SIG-M5 (cell line): Measurements from ENCODE around the gene ERLIN1.

ENCODE experiments used
- DNase-seq: peaks from one replicate; lab custom pipeline; 2025; lab: John Stamatoyannopoulos, UW

Gene ERLIN1

GRCh38 chr10:100185364-100186252 is at the start of gene ERLIN1:
ERLIN1 (minus strand) TSS chr10:100186029; CDS start chr10:100185626, 403 bp downstream.
- peak; percentile 44 for DNase-seq

GRCh38 chr10:100232101-100232500 is 46.3 kb upstream of the ERLIN1 start:
- DNase-seq = no peak

- DNase-seq = no peak
Measured at GRCh38 chr10:100229819-100230422, 44.1 kb upstream of the ERLIN1 start.

- no peak for DNase-seq
Measured at GRCh38 chr10:100223879-100224278, 38.0 kb upstream of the ERLIN1 start.

- DNase-seq = no peak
Measured at GRCh38 chr10:100222529-100222928, 36.7 kb upstream of the ERLIN1 start.

GRCh38 chr10:100216006-100216405 is 30.2 kb upstream of the ERLIN1 start:
- DNase-seq = no peak

- no peak for DNase-seq
Measured at GRCh38 chr10:100209303-100209702, 23.5 kb upstream of the ERLIN1 start.

GRCh38 chr10:100208276-100208675 is 22.4 kb upstream of the ERLIN1 start:
- no peak for DNase-seq

- DNase-seq = no peak
Measured at GRCh38 chr10:100204370-100204769, 18.5 kb upstream of the ERLIN1 start.

GRCh38 chr10:100201549-100201948 is 15.7 kb upstream of the ERLIN1 start:
- DNase-seq = no peak

GRCh38 chr10:100194711-100195110 is 8.9 kb upstream of the ERLIN1 start:
- DNase-seq = no peak

- DNase-seq = peak; percentile 4
Measured at GRCh38 chr10:100192350-100192749, 6.5 kb upstream of the ERLIN1 start.

GRCh38 chr10:100186253-100187212 is 704 bp upstream of the ERLIN1 start:
- DNase-seq = no peak

- peak; percentile 3 for DNase-seq
Measured at GRCh38 chr10:100184840-100185239, 989 bp downstream of the ERLIN1 start.

- DNase-seq = no peak
Measured at GRCh38 chr10:100184426-100184825, 1.4 kb downstream of the ERLIN1 start.

- DNase-seq = peak; percentile 82
Measured at GRCh38 chr10:100183481-100183880, 2.3 kb downstream of the ERLIN1 start.

- no peak for DNase-seq
Measured at GRCh38 chr10:100182908-100183307, 2.9 kb downstream of the ERLIN1 start.

GRCh38 chr10:100182281-100182680 is 3.5 kb downstream of the ERLIN1 start:
- peak; percentile 1 for DNase-seq

GRCh38 chr10:100175875-100176274 is 10.0 kb downstream of the ERLIN1 start:
- no peak for DNase-seq

GRCh38 chr10:100174699-100175677 is 10.8 kb downstream of the ERLIN1 start:
- no peak for DNase-seq

- no peak for DNase-seq
Measured at GRCh38 chr10:100173035-100173434, 12.8 kb downstream of the ERLIN1 start.
